LNCaP clone FGC (cell line): ENCODE data around the gene TUBA3C.
"Not testable (repeated sequence)": the region's sequence is repeated elsewhere in the genome, so short reads cannot be mapped to it uniquely, and the experiment has no call there.

ENCODE experiments used
- DNase-seq: peaks from one replicate; pipeline ENCODE4 v3.0.0-alpha.2; 2011; ENCODE audit warnings: low read depth
- H3K4me3 ChIP-seq: 2 replicates; pipeline ENCODE4 v1.5.1; 2011; ENCODE audit warnings: mild to moderate bottlenecking, low read depth, low read length, control low read depth
- TF ChIP-seq, protein P1 (sequence below): IDR thresholded peaks from 2 replicates; pipeline ENCODE4 v1.5.1; 2012; ENCODE audit warnings: mild to moderate bottlenecking; ENCODE audit not compliant: control insufficient read depth, insufficient read depth; ENCODE audit errors: extremely low read depth

Gene TUBA3C

DNA sequence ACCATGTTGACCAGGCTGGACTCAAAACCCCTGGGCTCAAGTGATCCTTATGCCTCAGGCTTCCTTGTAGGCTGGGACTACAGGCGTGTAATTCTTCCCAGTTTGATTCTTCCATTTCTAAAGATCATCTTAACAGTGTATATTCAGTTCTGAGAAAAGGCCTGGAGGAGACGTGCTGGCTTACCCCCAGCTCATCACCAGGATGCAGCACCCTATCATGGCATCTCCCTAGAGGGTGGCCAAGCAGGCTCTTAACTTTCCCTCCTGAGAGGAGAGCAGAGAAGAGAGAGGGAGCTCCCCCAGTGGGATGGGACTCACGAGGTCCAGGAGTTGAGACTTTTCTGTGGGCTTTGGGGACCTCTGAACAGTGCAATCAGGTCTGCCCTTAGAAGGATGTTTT, 2.1 kb upstream of the TUBA3C start:
- TF ChIP-seq, protein P1, sequence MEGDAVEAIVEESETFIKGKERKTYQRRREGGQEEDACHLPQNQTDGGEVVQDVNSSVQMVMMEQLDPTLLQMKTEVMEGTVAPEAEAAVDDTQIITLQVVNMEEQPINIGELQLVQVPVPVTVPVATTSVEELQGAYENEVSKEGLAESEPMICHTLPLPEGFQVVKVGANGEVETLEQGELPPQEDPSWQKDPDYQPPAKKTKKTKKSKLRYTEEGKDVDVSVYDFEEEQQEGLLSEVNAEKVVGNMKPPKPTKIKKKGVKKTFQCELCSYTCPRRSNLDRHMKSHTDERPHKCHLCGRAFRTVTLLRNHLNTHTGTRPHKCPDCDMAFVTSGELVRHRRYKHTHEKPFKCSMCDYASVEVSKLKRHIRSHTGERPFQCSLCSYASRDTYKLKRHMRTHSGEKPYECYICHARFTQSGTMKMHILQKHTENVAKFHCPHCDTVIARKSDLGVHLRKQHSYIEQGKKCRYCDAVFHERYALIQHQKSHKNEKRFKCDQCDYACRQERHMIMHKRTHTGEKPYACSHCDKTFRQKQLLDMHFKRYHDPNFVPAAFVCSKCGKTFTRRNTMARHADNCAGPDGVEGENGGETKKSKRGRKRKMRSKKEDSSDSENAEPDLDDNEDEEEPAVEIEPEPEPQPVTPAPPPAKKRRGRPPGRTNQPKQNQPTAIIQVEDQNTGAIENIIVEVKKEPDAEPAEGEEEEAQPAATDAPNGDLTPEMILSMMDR, result no peak
- H3K4me3 ChIP-seq, result no peak overlapping the region
- no peak for DNase-seq

DNA sequence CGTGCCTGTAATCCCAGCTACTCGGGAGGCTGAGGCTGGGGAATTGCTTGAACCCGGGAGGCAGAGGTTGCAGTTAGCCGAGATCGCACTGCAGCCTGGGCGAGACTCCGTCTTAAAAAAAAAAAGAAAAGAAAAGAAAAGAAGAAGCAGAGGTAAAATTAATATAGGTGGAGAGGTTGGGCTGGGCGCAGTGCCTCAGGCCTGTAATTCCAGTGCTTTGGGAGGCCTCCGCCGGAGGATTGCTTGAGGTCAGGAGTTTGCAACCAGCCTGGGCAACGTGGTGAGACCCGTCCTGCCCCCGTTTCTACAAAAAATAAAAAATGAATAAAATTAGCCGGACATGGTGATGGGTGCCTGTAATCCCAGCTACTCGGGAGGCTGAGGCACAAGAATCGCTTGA, 912 bp upstream of the TUBA3C start:
- no peak for DNase-seq
- TF ChIP-seq, protein P1, result no peak
- H3K4me3 ChIP-seq, result no peak overlapping the region

DNA sequence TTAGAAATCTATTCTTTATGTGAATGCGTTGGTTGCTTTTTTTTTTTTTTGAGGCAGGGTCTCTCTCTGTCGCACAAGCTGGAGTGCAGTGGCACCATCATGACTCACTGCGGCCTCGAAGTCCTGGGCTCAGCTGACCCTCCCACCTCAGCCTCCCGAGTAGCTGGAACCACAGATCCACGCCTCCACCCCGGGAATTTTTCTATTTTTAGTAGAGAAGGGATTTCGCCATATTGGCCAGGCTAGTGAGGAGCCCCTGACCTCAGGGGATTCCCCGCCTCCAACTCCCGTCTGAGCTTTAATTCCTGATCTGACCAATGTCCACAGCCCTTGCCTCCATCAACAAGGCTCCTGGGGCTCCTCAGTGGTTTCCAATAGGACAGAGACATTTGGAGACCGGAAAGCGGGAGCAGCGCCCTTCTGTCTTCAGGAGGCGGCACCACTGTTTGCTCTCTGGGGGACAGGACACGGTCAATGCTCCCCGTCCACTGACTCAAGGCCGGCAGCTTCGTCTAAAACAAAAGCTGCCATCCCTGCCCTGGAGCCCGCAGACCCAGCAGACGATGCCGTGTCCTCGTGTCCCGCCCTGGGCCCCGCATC, 503 bp downstream of the TUBA3C start:
- no peak overlapping the region for H3K4me3 ChIP-seq
- TF ChIP-seq, protein P1, result no peak

DNA sequence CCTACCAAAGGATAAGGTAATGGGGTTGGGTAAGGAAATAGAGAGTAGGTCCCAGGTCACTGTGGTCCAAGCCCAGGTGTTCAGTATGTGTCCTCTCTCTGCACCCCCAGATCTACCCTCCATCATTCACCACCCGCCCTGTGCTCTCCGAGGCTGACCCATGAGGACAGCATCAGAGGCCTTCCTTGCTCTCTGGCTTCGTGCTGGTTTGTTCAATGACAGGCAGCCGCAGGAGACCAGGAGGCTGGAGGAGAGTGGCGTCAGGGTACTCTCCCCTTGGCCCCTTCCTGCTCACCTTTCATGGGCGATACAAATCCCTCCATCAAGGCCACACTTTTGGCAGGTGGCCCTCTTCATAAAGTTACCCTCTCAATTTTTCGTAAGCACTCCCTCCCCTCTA, 1.7 kb downstream of the TUBA3C start:
- TF ChIP-seq, protein P1, result no peak
- H3K4me3 ChIP-seq, result no peak overlapping the region
- DNase-seq, result no peak

More for the DNA sequence above, 503 bp downstream of the TUBA3C start:
- no peak for DNase-seq

DNA sequence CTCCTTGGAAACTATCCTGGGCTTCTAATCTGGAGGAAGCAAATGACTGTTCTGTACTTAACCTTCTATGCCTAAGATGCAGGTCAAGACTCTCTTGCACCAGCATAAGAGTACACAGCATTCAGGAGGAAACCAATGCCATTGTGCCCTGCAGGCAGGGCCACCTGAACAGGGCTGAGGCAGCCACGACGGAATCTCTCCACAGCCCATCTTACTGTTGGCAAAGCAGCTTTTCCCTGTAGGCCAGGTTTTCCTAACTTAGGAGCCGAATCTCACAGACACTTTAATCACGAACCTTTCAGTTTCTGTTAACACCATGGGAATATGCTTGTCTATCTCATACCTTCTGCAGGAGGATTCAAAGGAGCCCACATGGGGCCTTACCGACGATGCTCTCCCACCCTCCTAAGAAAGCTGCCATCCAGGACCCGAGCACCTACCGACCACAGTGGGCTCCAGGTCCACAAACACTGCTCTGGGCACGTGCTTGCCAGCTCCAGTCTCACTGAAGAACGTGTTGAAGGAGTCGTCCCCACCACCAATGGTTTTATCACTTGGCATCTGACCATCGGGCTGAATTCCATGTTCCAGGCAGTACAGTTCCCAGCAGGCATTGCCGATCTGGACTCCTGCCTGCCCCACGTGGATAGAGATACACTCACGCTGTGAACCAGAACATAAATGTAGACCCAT, 2.6 kb downstream of the TUBA3C start:
- no peak for DNase-seq
- TF ChIP-seq, protein P1, result no peak
- H3K4me3 ChIP-seq, result no peak overlapping the region

DNA sequence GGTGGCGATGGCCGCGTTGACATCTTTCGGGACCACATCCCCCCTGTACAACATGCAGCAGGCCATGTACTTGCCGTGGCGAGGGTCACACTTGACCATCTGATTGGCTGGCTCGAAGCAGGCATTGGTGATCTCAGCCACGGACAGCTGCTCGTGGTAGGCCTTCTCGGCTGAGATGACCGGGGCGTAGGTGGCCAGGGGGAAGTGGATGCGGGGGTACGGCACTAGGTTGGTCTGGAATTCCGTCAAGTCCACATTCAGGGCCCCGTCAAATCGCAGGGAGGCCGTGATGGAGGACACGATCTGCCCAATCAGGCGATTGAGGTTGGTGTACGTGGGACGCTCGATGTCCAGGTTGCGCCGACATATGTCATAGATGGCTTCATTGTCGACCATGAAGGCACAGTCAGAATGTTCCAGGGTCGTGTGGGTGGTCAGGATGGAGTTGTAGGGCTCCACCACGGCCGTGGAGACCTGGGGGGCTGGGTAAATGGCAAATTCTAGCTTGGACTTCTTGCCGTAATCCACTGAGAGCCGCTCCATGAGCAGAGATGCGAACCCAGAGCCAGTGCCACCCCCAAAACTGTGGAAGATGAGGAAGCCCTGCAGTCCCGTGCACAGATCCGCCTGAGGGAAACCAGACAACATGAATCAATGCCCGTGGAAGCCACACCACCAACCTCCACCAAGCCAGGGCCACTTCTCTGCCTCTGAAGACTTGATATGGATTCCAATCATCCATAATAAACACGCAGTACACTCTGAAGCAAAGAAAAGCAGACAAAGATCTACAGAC, 4.4 kb downstream of the TUBA3C start:
- not testable (repeated sequence) for H3K4me3 ChIP-seq, DNase-seq

DNA sequence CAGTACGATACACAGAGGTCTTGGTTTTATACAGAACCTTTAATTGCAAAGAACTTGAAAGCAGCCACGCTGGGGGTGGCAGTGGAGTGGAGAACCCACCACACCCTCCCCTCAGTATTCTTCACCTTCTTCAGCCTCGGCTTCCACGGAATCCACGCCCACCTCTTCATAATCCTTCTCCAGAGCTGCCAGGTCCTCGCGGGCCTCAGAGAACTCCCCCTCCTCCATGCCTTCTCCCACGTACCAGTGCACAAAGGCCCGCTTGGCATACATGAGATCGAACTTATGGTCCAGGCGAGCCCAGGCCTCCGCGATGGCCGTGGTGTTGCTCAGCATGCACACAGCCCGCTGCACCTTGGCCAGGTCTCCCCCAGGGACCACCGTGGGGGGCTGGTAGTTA, 7.9 kb downstream of the TUBA3C start:
- H3K4me3 ChIP-seq, result no peak overlapping the region
- no peak for DNase-seq
- TF ChIP-seq, protein P1, result no peak
